HG03175 (cell line): ENCODE results near the gene CPNE9.

Source experiments
- ATAC-seq: cut with Tn5 transposase; IDR thresholded peaks from one replicate; pipeline ENCODE4 v1.9.1; 2021; ENCODE audit warnings: mild to moderate bottlenecking, moderate library complexity; ENCODE audit not compliant: unreplicated experiment

The CPNE9 gene

GRCh38 chr3:9744162-9744561, 40.5 kb downstream of the CPNE9 start:
- no peak for ATAC-seq

DNA sequence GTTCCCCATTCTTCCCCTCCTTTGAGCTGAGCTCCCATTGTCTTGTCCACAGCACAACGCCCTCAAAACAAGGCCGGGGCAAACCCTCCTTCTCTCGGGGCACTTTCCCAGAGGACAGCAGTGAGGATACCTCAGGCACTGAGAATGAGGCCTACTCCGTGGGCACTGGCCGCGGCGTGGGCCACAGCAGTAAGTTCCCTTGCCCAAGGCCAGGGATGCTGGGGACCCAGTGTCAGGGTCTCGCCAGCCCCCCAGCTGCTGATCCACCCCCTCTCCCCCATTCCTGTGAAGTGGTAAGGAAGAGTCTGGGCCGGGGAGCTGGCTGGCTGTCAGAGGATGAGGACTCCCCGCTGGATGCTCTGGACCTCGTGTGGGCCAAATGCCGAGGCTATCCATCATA, 41.9 kb downstream of the CPNE9 start:
- no peak for ATAC-seq

GRCh38 chr3:9746330-9746729, 42.7 kb downstream of the CPNE9 start:
- ATAC-seq = no peak

- ATAC-seq = no peak
These were observed 43.6 kb downstream of the CPNE9 start for GRCh38 chr3:9747267-9747666.

DNA sequence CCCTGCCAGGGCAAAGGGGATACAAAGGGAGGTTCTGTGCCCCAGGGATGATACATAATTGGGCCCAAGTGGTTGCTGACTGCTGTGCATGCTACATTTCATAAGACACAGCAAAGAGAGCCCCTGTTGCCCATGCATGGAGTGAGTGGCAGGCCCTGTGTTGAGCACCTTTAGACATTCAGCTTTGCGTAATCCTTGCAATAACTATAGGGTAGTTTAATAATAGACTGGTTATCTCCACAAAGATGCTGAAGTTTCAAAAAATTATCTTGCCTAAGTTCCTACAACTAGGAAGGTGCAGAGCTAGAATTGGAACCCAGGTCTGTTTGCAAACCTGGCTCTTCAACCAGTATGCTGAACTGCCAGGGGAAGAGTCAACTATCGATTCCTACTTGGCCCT, 44.4 kb downstream of the CPNE9 start:
- ATAC-seq = no peak

- no peak for ATAC-seq
These were observed 45.6 kb downstream of the CPNE9 start for GRCh38 chr3:9749296-9749644.

GRCh38 chr3:9749645-9750555, 46.3 kb downstream of the CPNE9 start, which contains the start of gene OGG1:
Gene OGG1 (plus strand): TSS chr3:9749952. CDS start chr3:9750287, 335 bp downstream.
- peak; percentile 93 for ATAC-seq

- ATAC-seq = no peak
These were observed 47.2 kb downstream of the CPNE9 start for GRCh38 chr3:9750556-9751411.

DNA sequence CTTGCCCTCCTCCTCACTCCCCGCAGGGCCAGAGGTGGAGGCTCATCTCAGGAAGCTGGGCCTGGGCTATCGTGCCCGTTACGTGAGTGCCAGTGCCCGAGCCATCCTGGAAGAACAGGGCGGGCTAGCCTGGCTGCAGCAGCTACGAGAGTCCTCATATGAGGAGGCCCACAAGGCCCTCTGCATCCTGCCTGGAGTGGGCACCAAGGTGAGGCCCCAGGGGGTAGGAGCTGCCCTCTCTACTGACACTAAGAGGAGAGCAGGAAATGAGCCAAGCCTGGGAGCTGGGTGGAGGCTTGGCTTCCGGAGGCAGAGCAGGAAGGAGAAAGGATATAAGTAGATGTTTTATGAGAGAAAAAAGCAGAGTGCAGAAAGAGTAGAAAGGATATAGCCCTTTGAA, 51.0 kb downstream of the CPNE9 start:
- ATAC-seq = no peak

DNA sequence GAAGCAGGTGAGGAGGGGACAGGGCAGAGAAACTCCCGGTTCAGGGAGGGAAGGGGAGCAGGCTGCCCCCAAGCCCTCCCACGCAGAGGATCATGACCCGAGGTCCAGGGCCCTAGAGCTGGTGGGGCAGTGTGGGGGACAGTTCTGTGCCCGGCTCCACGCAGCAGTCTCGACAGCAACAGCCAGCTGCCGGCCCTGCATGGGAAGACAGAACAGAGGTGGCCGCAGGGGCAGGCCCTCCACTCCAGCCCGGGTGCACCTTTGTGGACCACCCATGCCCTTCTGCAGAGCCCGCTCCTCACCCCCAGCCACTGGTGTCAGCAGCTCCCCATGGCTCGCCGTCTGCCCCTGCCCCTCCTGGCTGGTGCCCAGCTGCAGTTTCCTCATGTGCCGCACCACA, 53.8 kb downstream of the CPNE9 start:
- ATAC-seq = no peak

- ATAC-seq = no peak
These were observed 57.3 kb downstream of the CPNE9 start for GRCh38 chr3:9760779-9761505.

- ATAC-seq = no peak
These were observed 58.3 kb downstream of the CPNE9 start for GRCh38 chr3:9761919-9762318.

DNA sequence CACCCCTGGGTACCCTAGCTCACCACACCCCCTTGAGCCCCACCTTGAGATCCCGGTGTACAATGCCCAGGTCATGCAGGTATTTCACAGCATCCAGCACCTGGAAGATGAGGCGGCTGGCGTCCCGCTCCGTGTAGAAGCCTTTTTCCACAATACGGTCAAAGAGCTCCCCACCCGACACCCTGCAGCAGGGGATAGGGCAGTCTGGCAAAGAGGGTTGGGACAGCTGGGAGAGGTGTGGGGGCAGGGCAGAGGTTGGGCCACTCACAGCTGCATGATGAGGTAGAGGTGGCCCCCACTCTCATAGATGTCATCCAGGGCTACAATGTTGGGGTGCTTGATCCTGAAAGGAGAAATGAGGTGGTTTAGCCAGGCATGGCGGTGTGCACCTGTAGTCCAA, 59.2 kb downstream of the CPNE9 start:
- no peak for ATAC-seq

DNA sequence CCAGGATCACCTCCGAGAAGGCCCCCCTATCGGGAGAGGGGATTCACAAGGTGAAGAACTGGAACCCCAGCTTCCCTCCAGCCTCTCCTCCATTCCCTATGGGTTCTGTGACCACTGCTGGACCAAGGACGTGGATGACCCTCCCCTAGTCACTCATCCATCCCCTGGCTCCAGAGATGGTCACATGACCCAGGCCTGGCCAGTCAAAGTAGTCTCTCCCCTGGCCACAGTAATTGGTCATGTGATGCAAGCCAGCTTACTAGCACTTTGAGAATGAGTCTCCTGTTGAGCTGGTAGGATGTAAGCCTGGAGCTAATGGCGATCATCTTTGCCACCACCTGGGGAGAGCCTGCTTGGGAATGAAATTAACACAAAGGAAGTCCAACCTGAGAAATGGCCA, 62.2 kb downstream of the CPNE9 start:
- no peak for ATAC-seq

DNA sequence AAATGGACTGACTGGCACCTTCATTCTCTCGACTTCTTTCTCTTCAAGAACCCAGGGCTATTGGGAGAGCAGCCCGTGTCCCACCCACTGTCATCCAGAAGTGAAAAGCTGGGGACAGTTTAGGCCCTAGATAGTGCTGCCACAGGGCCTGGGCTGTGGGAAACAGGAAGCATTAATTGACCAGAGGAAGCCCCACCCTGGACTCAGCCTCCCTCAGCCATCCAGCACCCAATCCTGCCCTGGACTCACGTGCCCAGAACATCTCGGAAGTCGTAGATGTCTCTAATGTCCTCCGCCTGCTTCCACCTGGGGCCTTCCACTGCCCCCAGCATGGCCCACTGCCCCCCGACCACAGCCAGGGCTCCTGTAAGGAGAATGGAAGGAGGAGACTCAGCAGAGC, 63.8 kb downstream of the CPNE9 start:
- no peak for ATAC-seq

GRCh38 chr3:9768141-9768775, 64.6 kb downstream of the CPNE9 start:
- ATAC-seq = no peak

GRCh38 chr3:9769012-9769411, 65.4 kb downstream of the CPNE9 start:
- ATAC-seq = no peak

GRCh38 chr3:9769426-9770275, 66.0 kb downstream of the CPNE9 start, which contains the start of gene CAMK1:
Gene CAMK1 (minus strand): TSS chr3:9769947. CDS start chr3:9767749, 2,198 bp downstream.
- ATAC-seq = peak; percentile 65

- ATAC-seq = no peak
These were observed 66.7 kb downstream of the CPNE9 start for GRCh38 chr3:9770276-9770812.
